Thyroid gland (tissue), 4 donors: ENCODE data around the gene GNG14. TPM values are rescaled to one million over a fixed set of nuclear protein-coding genes. Genes with fewer than 3 reads are reported as not detected.
"Not testable (repeated sequence)": the region's sequence is repeated elsewhere in the genome, so short reads cannot be mapped to it uniquely, and the experiment has no call there.

Source experiments
- DNase-seq, 2 donors: peaks; one replicate each; pipeline ENCODE4 v3.0.0-alpha.2; 2019
- H3K27ac ChIP-seq, 3 donors: fragments of 200-600 bp; sonication (generic); 1 replicate in 2 of 3; 2 replicates in 1 of 3; pipeline ENCODE4 v1.5.1; 2016 to 2019; ENCODE audit warnings: mild to moderate bottlenecking in 1 of 3, moderate library complexity in 1 of 3
- H3K27me3 ChIP-seq: fragments of 200-600 bp; sonication (generic); one replicate; pipeline ENCODE4 v1.5.1; 2019
- H3K36me3 ChIP-seq, 2 donors: fragments of 200-600 bp; sonication (generic); one replicate each; pipeline ENCODE4 v1.5.1; 2016 to 2019
- H3K4me1 ChIP-seq, 2 donors: fragments of 200-600 bp; sonication (generic); one replicate each; pipeline ENCODE4 v1.5.1; 2017 to 2019
- H3K4me3 ChIP-seq, 3 donors: fragments of 200-600 bp; sonication (generic); replicated peaks in 1 of 3; 1 replicate in 2 of 3; 2 replicates in 1 of 3; pipeline ENCODE4 v1.5.1; 2016; ENCODE audit warnings: mild to moderate bottlenecking in 1 of 3
- H3K9me3 ChIP-seq: fragments of 200-600 bp; sonication (generic); one replicate; pipeline ENCODE4 v1.5.1; 2017
- POLR2A ChIP-seq, 2 donors: fragments of 450-650 bp; IDR thresholded peaks; one replicate each; pipeline ENCODE4 v1.6.1; 2017; ENCODE audit warnings: antibody characterized with exemption in 2 of 2, mild to moderate bottlenecking in 2 of 2, moderate library complexity in 1 of 2
- WGBS, 2 donors: methylation state at CpG; one replicate each; pipeline ENCODE4 v1.1.5; 2017; 5-methylcytosine and 5-hydroxymethylcytosine counted together
- intact Hi-C: fragments of 100-400 bp; cut with DNase I; formaldehyde crosslinking; loops from one replicate; pipeline ENCODE4 v1.15.1; 2023
- total RNA-seq, 4 donors: library from RNA; depleted of rRNA; stranded (reverse); fragments of >200 nt; gene quantifications; one replicate each; pipeline ENCODE4 v1.2.3, GENCODE V29; 2016
- TF ChIP-seq, protein P1 (sequence below), 6 experiments: fragments of 200-600 bp in 3 of 6; fragments of 450-650 bp in 3 of 6; sonication (generic) in 3 of 6; IDR thresholded peaks; one replicate each; pipeline ENCODE4 v1.5.1; 2016 to 2019; ENCODE audit warnings: antibody characterized with exemption in 6 of 6, mild to moderate bottlenecking in 2 of 6, inconsistent platforms in 1 of 6, moderate library complexity in 1 of 6

The GNG14 gene
- not detected for total RNA-seq

DNA sequence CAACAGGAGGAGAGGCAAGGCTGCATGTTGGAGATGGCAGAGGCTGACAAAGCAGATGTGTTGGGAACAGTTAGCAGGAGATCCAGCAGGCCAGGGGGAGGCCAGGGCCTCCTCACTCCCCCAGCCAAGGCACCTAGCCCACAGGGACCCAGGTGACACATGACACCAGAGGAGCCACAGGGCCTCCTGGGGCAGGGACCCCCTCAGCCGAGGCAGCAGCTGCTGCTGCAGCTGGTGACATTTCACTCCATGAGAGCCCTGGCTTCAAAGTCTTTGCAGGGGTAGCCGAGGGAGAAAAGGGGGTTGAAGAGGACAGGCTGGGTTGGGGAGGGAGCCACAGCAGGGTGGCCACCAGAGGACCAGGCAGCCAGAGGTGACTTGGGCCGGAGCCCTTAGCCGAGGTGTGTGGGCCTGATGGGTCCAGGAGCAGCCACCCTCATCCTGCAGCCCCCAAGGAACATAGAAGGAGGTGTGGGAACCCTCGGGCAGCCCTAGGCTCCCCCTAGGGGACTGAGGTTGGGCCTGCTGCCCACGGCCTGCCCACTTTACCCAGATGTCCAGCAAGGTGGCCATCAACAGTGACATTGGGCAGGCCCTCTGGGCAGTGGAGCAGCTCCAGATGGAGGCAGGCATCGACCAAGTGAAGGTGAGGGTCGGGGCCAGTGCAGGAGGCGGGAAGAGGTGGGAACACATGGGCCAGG, at the start of gene GNG14:
Gene GNG14, plus strand, starts transcription at position 503 of the 701 bp plus-strand sequence. Its CDS starts 51 bp downstream, at position 554.
- no peak for DNase-seq
- 88 to 94% methylated on average over 5 to 7 of the region's 9 CpGs for WGBS, 2 donors
- Histone ChIP-seq H3K36me3 (no peaks in the 10 kb centered on the region), H3K4me3 (no peak within 1 kb of the TSS), H3K27me3 (no peaks in the 10 kb centered on the region), H3K27ac (no peak within 1 kb of the TSS), H3K4me1 (no peaks in the 10 kb centered on the region), H3K9me3 (no peaks in the 10 kb centered on the region)
- intact Hi-C loops, result no loop called here
- no peak for TF ChIP-seq POLR2A (IDR thresholded peaks at IDR 0.05)
- TF ChIP-seq, protein P1, sequence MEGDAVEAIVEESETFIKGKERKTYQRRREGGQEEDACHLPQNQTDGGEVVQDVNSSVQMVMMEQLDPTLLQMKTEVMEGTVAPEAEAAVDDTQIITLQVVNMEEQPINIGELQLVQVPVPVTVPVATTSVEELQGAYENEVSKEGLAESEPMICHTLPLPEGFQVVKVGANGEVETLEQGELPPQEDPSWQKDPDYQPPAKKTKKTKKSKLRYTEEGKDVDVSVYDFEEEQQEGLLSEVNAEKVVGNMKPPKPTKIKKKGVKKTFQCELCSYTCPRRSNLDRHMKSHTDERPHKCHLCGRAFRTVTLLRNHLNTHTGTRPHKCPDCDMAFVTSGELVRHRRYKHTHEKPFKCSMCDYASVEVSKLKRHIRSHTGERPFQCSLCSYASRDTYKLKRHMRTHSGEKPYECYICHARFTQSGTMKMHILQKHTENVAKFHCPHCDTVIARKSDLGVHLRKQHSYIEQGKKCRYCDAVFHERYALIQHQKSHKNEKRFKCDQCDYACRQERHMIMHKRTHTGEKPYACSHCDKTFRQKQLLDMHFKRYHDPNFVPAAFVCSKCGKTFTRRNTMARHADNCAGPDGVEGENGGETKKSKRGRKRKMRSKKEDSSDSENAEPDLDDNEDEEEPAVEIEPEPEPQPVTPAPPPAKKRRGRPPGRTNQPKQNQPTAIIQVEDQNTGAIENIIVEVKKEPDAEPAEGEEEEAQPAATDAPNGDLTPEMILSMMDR (IDR thresholded peaks at IDR 0.05), result no peak

DNA sequence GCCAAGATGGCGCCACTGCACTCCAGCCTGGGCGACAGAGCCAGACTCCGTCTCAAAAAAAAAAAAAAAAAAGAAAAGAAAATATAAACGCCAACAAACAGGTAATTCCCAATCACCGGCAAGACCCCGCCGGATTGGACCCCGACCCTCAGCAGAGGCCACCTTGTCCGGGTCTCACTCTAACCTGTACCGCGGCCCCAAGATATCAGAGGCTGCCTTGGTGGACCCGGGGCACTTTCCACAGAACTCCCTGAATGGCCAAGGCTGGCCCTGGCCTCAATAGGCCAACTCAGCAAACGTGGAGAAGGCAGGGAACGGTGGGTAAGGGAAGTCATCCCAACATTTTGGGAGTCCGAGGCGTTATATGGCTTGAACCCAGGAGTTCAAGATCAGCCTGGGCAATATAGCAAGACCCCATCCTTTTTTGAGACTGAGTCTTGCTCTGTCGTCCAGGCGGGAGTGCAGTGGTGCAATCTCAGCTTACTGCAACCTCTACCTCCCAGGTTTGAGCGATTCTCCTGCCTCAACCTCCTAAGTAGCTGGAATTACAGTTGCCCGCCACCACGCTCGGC, 49.1 kb upstream of the GNG14 start:
- H3K27ac ChIP-seq, result no peak overlapping the region
- H3K27me3 ChIP-seq, result no peaks in the 10 kb centered on the region
- no peak for TF ChIP-seq POLR2A (IDR thresholded peaks at IDR 0.05)
- TF ChIP-seq, protein P1 (IDR thresholded peaks at IDR 0.05), result no peak
- peaks cover 4% of the 10 kb centered on the region in 2 donors for H3K4me1 ChIP-seq
- intact Hi-C loops, result no loop called here
- H3K4me3 ChIP-seq, result no peak overlapping the region
- H3K9me3 ChIP-seq, result no peaks in the 10 kb centered on the region
- WGBS, 2 donors, result 96 to 97% methylated on average over 22 of the region's 22 CpGs
- DNase-seq, result no peak
- no peaks in the 10 kb centered on the region for H3K36me3 ChIP-seq

DNA sequence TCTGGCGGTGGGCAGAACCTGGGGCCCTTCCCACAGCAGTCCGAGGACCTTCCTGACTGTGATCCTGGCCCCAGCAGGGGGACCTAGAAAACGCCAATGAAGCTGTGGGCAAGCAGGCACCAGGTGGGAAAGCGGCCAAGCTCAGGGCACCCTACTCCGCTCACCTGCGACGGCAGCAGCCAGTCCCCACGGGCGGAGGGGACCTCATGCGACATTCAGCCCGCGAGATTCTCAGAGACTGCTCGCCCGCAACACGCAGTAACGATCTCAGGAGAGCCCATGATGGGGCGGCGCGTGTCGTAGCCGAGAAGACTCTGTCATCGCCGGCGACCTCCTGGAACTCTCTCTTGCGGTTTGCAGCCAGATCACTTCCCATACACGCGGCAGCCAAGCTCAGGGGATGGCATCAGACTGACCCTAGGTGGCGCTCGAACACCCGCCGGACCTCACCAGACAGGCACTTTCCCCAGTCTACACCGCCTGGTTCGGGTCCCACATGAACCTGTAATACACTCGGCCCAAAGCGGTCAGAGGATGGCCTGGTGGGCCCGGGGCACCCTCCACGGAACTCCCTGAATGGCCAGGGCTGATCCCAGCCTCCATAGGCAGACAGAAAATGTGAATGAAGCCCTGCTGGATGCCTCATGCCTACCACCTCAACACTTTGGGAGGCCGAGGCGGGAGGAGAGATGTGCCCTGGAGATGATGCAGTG, 47.7 kb upstream of the GNG14 start:
- Histone ChIP-seq H3K4me3 (peak overlapping the region in 1 of 3 donors; percentile 0), H3K27me3 (no peaks in the 10 kb centered on the region), H3K27ac (peak overlapping the region in 1 of 3 donors; percentile 10), H3K9me3 (no peaks in the 10 kb centered on the region), H3K36me3 (no peaks in the 10 kb centered on the region), H3K4me1 (peaks cover 4% of the 10 kb centered on the region in 2 donors)
- peak; percentile 82 to 88 for DNase-seq
- no peak for TF ChIP-seq POLR2A (IDR thresholded peaks at IDR 0.05)
- TF ChIP-seq, protein P1 (IDR thresholded peaks at IDR 0.05), result peak; percentile 62 to 86 (median 74)
- 7 to 13% methylated on average over 21 to 27 of the region's 39 CpGs for WGBS, 2 donors
- intact Hi-C loops, result no loop called here

DNA sequence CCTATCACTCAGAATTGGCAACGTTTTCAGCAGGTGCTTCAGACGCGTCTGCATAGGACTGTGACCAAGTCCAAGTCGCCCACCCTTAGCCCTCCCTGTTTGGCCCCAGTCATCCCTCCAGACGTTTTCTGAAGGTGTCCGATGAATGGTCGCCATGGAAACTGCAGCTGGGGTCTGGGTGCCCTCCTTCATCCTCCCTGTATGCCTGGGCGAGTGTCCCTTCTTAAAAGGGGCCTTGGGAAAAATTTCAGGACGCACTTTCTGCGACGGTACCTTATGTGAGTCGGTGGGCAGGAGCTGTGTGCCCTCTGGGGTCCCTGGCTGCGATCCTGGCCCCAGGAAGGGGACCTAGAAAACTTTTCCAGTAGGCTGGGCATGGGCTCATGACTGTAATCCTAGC, 46.3 kb upstream of the GNG14 start:
- TF ChIP-seq POLR2A (IDR thresholded peaks at IDR 0.05), result no peak
- TF ChIP-seq, protein P1 (IDR thresholded peaks at IDR 0.05), result no peak
- Histone ChIP-seq H3K9me3 (no peaks in the 10 kb centered on the region), H3K4me1 (peaks cover 4% of the 10 kb centered on the region in 2 donors), H3K27me3 (no peaks in the 10 kb centered on the region), H3K4me3 (no peak overlapping the region), H3K27ac (no peak overlapping the region), H3K36me3 (no peaks in the 10 kb centered on the region)
- no peak for DNase-seq
- 77 to 78% methylated on average over 13 of the region's 13 CpGs for WGBS, 2 donors
- intact Hi-C loops, result no loop called here

DNA sequence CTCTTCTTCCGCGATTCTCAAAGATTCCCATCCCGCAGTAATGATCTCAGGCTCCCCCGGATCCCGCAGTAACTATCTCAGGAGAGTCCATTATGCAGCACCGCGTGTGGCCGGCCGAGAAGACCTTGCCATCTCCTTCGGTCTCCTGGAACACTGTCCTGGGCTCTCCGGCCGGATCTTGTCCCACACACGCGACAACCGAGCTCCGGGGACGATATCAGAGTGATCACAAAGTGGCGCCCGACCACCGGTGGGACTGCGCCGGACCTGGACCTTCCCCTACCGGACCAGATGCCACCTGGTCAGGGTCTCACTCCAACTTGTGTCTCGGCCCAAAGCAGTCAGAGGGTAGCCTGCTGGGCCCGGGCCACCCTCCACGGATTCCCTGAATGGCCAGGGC, 45.3 kb upstream of the GNG14 start:
- intact Hi-C loops, result no loop called here
- no peak for DNase-seq
- TF ChIP-seq, protein P1 (IDR thresholded peaks at IDR 0.05), result no peak
- TF ChIP-seq POLR2A (IDR thresholded peaks at IDR 0.05), result no peak
- H3K27ac ChIP-seq, result no peak overlapping the region
- H3K36me3 ChIP-seq, result no peaks in the 10 kb centered on the region
- WGBS, 2 donors, result 90 to 92% methylated on average over 19 to 25 of the region's 26 CpGs
- no peaks in the 10 kb centered on the region for H3K27me3 ChIP-seq
- no peak overlapping the region for H3K4me3 ChIP-seq
- H3K4me1 ChIP-seq, result peaks cover 6 to 8% of the 10 kb centered on the region in 2 donors
- H3K9me3 ChIP-seq, result no peaks in the 10 kb centered on the region

DNA sequence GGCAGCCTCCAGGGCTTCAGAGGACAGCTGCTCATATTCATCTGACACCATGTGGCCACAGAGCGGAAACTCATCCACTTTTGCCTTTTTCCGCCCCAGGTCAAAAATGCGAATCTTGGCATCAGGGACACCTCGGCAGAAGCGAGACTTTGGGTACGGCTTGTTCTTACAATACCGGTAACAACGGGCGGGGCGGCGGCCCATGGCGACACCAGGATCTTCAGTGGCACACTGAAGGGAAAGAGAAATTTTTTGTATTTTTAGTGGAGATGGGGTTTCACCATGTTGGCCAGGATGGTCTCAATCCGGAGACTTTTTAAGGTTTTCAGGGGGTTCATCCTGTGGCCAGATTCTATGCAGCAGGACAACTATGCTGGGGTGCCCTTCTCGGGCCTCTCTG, 44.1 kb upstream of the GNG14 start:
- DNase-seq, intact Hi-C loops: not testable (repeated sequence)
- 91 to 96% methylated on average over 14 of the region's 14 CpGs for WGBS, 2 donors

More for the DNA sequence above, 44.1 kb upstream of the GNG14 start:
- not testable (repeated sequence) for H3K9me3 ChIP-seq, H3K4me3 ChIP-seq, H3K27ac ChIP-seq, H3K27me3 ChIP-seq, H3K36me3 ChIP-seq
- peaks cover 18 to 19% of the 10 kb centered on the region in 2 donors for H3K4me1 ChIP-seq
